GM23248 (cell line): ENCODE data around the gene KRT39.

Experiments
- EZH2 ChIP-seq: fragments of 200-600 bp; sonication (generic); IDR thresholded peaks from 2 replicates; pipeline ENCODE4 v1.6.1; 2018; ENCODE audit warnings: antibody characterized with exemption, mild to moderate bottlenecking; ENCODE audit not compliant: insufficient read depth, poor library complexity, severe bottlenecking
- EZH2phosphoT487 ChIP-seq: fragments of 200-600 bp; sonication (generic); IDR thresholded peaks from 2 replicates; pipeline ENCODE4 v1.6.1; 2018; ENCODE audit warnings: antibody characterized with exemption, moderate library complexity, mild to moderate bottlenecking, low read depth; ENCODE audit not compliant: insufficient read depth

GRCh38 chr17:40952661-40953060, 14.1 kb downstream of the KRT39 start:
- TF ChIP-seq EZH2 = no peak
- no peak for TF ChIP-seq EZH2phosphoT487
